HG03575 (cell line): ENCODE data around the gene BDP1.
"Not testable (repeated sequence)": the region's sequence is repeated elsewhere in the genome, so short reads cannot be mapped to it uniquely, and the experiment has no call there.

Experiments
- ATAC-seq: cut with Tn5 transposase; IDR thresholded peaks from one replicate; pipeline ENCODE4 v1.9.1; 2021; ENCODE audit not compliant: unreplicated experiment, insufficient number of reproducible peaks, low FRiP score; ENCODE audit errors: extremely low read depth

Gene BDP1

GRCh38 chr5:71457106-71457505, 1.7 kb downstream of the BDP1 start:
- no peak for ATAC-seq

GRCh38 chr5:71460693-71461092, 5.2 kb downstream of the BDP1 start:
- no peak for ATAC-seq

GRCh38 chr5:71461360-71461759, 5.9 kb downstream of the BDP1 start:
- ATAC-seq, result no peak

GRCh38 chr5:71471193-71471592, 15.7 kb downstream of the BDP1 start:
- no peak for ATAC-seq

GRCh38 chr5:71475788-71476384, 20.4 kb downstream of the BDP1 start:
- no peak for ATAC-seq

GRCh38 chr5:71481441-71481840, 26.0 kb downstream of the BDP1 start:
- ATAC-seq, result no peak

GRCh38 chr5:71482132-71482531, 26.7 kb downstream of the BDP1 start:
- no peak for ATAC-seq

- no peak for ATAC-seq
Observed at GRCh38 chr5:71483355-71483754, 27.9 kb downstream of the BDP1 start.

- no peak for ATAC-seq
Observed at GRCh38 chr5:71492817-71493615, 37.6 kb downstream of the BDP1 start.

- ATAC-seq, result not testable (repeated sequence)
Observed at GRCh38 chr5:71494202-71494601, 38.8 kb downstream of the BDP1 start.

- not testable (repeated sequence) for ATAC-seq
Observed at GRCh38 chr5:71498756-71499155, 43.3 kb downstream of the BDP1 start.

GRCh38 chr5:71503536-71503935, 48.1 kb downstream of the BDP1 start:
- ATAC-seq, result no peak

GRCh38 chr5:71522151-71522550, 66.7 kb downstream of the BDP1 start:
- no peak for ATAC-seq

- ATAC-seq, result not testable (repeated sequence)
Observed at GRCh38 chr5:71525611-71526010, 70.2 kb downstream of the BDP1 start.

GRCh38 chr5:71528206-71528605, 72.8 kb downstream of the BDP1 start:
- no peak for ATAC-seq

GRCh38 chr5:71529682-71530081, 74.2 kb downstream of the BDP1 start:
- ATAC-seq, result no peak

- ATAC-seq, result no peak
Observed at GRCh38 chr5:71533142-71533541, 77.7 kb downstream of the BDP1 start.

- ATAC-seq, result no peak
Observed at GRCh38 chr5:71533615-71534014, 78.2 kb downstream of the BDP1 start.

GRCh38 chr5:71537687-71538086, 82.2 kb downstream of the BDP1 start:
- ATAC-seq, result no peak

- not testable (repeated sequence) for ATAC-seq
Observed at GRCh38 chr5:71550885-71551284, 95.4 kb downstream of the BDP1 start.

GRCh38 chr5:71551582-71551981, 96.1 kb downstream of the BDP1 start:
- not testable (repeated sequence) for ATAC-seq
